Kidney epithelial cell (primary cell): ENCODE results near the gene TOP2A. TPM values are rescaled to one million over a fixed set of nuclear protein-coding genes. Genes with fewer than 3 reads are reported as not detected.
"Not testable (repeated sequence)": the region's sequence is repeated elsewhere in the genome, so short reads cannot be mapped to it uniquely, and the experiment has no call there.

Experiments
- DNase-seq: peaks from one replicate; pipeline ENCODE4 v3.0.0-alpha.2; 2010; ENCODE audit warnings: low read depth
- H3K27me3 ChIP-seq: 2 replicates; pipeline ENCODE4 v1.6.0; 2011; ENCODE audit warnings: low read length; ENCODE audit not compliant: control insufficient read depth, insufficient read depth
- H3K36me3 ChIP-seq: 2 replicates; pipeline ENCODE4 v1.5.1; 2011; ENCODE audit warnings: low read length; ENCODE audit not compliant: control insufficient read depth, insufficient read depth
- H3K4me3 ChIP-seq: 2 replicates; pipeline ENCODE4 v1.5.1; 2011; ENCODE audit warnings: low read depth, mild to moderate bottlenecking, control low read depth, low read length
- CTCF ChIP-seq: IDR thresholded peaks from 2 replicates; pipeline ENCODE4 v1.5.1; 2011; ENCODE audit warnings: mild to moderate bottlenecking, moderate library complexity, low read length, control low read depth, inconsistent platforms; ENCODE audit not compliant: insufficient read depth, poor library complexity, severe bottlenecking
- total RNA-seq: library from RNA; depleted of rRNA; stranded (reverse); fragments of >200 nt; gene quantifications from 2 replicates; pipeline ENCODE4 v1.2.3, GENCODE V29; 2015

The TOP2A gene
- total RNA-seq, 1 donor from 2014 or later = 17.4 TPM

GRCh38 chr17:40377832-40378231, 39.9 kb downstream of the TOP2A start:
- DNase-seq = no peak

GRCh38 chr17:40376541-40376940, 41.2 kb downstream of the TOP2A start:
- not testable (repeated sequence) for H3K27me3 ChIP-seq, H3K4me3 ChIP-seq, DNase-seq, H3K36me3 ChIP-seq

More at GRCh38 chr17:40377832-40378231, 39.9 kb downstream of the TOP2A start:
- no peaks in the 10 kb centered on the region for H3K36me3 ChIP-seq
- H3K4me3 ChIP-seq = no peak overlapping the region
- H3K27me3 ChIP-seq = no peaks in the 10 kb centered on the region
- no peak for TF ChIP-seq CTCF

GRCh38 chr17:40375786-40376185, 41.9 kb downstream of the TOP2A start:
- not testable (repeated sequence) for H3K4me3 ChIP-seq, H3K36me3 ChIP-seq, DNase-seq, H3K27me3 ChIP-seq

GRCh38 chr17:40374821-40375498, 42.7 kb downstream of the TOP2A start:
- Histone ChIP-seq H3K27me3 (no peaks in the 10 kb centered on the region), H3K4me3 (no peak overlapping the region), H3K36me3 (no peaks in the 10 kb centered on the region)
- no peak for TF ChIP-seq CTCF
- no peak for DNase-seq

GRCh38 chr17:40373999-40374398, 43.7 kb downstream of the TOP2A start:
- Histone ChIP-seq H3K27me3 (no peaks in the 10 kb centered on the region), H3K4me3 (no peak overlapping the region)

GRCh38 chr17:40373324-40373723, 44.4 kb downstream of the TOP2A start:
- DNase-seq = no peak

More at GRCh38 chr17:40373999-40374398, 43.7 kb downstream of the TOP2A start:
- TF ChIP-seq CTCF = no peak
- H3K36me3 ChIP-seq = no peaks in the 10 kb centered on the region
- DNase-seq = no peak

GRCh38 chr17:40372644-40373043, 45.1 kb downstream of the TOP2A start:
- not testable (repeated sequence) for H3K36me3 ChIP-seq, H3K4me3 ChIP-seq, DNase-seq, H3K27me3 ChIP-seq

More at GRCh38 chr17:40373324-40373723, 44.4 kb downstream of the TOP2A start:
- TF ChIP-seq CTCF = no peak
- no peak overlapping the region for H3K4me3 ChIP-seq
- H3K27me3 ChIP-seq = no peaks in the 10 kb centered on the region
- no peaks in the 10 kb centered on the region for H3K36me3 ChIP-seq
